SK-N-MC (cell line): ENCODE results near the gene C1orf185.

Experiments
- DNase-seq: peaks from one replicate; pipeline ENCODE4 v3.0.0-alpha.2; 2011; ENCODE audit warnings: low read depth, low spot score
- H3K27ac ChIP-seq: fragments of 200-600 bp; sonication (generic); 2 replicates; pipeline ENCODE4 v1.5.1; 2016; ENCODE audit warnings: mixed run types
- H3K36me3 ChIP-seq: fragments of 200-600 bp; sonication (generic); 2 replicates; pipeline ENCODE4 v1.6.1; 2017; ENCODE audit warnings: antibody characterized with exemption, low read length, mixed read lengths; ENCODE audit not compliant: insufficient read depth
- H3K4me3 ChIP-seq: fragments of 200-600 bp; sonication (generic); 2 replicates; pipeline ENCODE4 v1.5.1; 2016
- H3K9ac ChIP-seq: fragments of 200-600 bp; sonication (generic); 2 replicates; pipeline ENCODE4 v1.8.0; 2017; ENCODE audit warnings: mixed run types, mixed read lengths; ENCODE audit not compliant: insufficient read length
- H3K9me3 ChIP-seq: fragments of 200-600 bp; sonication (generic); 2 replicates; pipeline ENCODE4 v1.6.1; 2017; ENCODE audit warnings: low read depth, mild to moderate bottlenecking, antibody characterized with exemption, low read length, moderate library complexity, mixed read lengths
- EZH2 ChIP-seq: fragments of 200-600 bp; sonication (generic); IDR thresholded peaks from one replicate; pipeline ENCODE4 v1.6.1; 2017; ENCODE audit warnings: antibody characterized with exemption
- FOXP2 ChIP-seq: optimal IDR thresholded peaks from 2 replicates; pipeline ENCODE3; 2011; ENCODE audit warnings: mild to moderate bottlenecking, moderate library complexity; ENCODE audit not compliant: insufficient read depth; ENCODE audit errors: extremely low read length, control extremely low read depth
- POLR2AphosphoS5 ChIP-seq: IDR thresholded peaks from 2 replicates; pipeline ENCODE4 v1.6.1; 2012; ENCODE audit warnings: mild to moderate bottlenecking, low read depth, low read length, borderline replicate concordance

The C1orf185 gene

GRCh38 chr1:51189421-51190073 lies 87.5 kb downstream of the C1orf185 start:
- H3K9ac ChIP-seq: no peak overlapping the region
- peak; percentile 57 for DNase-seq
- TF ChIP-seq FOXP2 (no peak), EZH2 (no peak), POLR2AphosphoS5 (no peak)
- H3K4me3 ChIP-seq: peak overlapping the region; percentile 13; the same call in 1 of the 2 replicates
- no peak overlapping the region for H3K27ac ChIP-seq
- no peaks in the 10 kb centered on the region for H3K9me3 ChIP-seq
- no peaks in the 10 kb centered on the region for H3K36me3 ChIP-seq

GRCh38 chr1:51190961-51191360 lies 88.9 kb downstream of the C1orf185 start:
- TF ChIP-seq EZH2 (no peak), FOXP2 (no peak), POLR2AphosphoS5 (no peak)
- DNase-seq: no peak
- Histone ChIP-seq H3K27ac (no peak overlapping the region), H3K9ac (no peak overlapping the region), H3K36me3 (no peaks in the 10 kb centered on the region), H3K4me3 (no peak overlapping the region), H3K9me3 (no peaks in the 10 kb centered on the region)

- no peak overlapping the region for H3K4me3 ChIP-seq
- no peaks in the 10 kb centered on the region for H3K36me3 ChIP-seq
- H3K9ac ChIP-seq: no peak overlapping the region
- DNase-seq: peak; percentile 63
- TF ChIP-seq FOXP2 (no peak), POLR2AphosphoS5 (no peak), EZH2 (no peak)
- H3K9me3 ChIP-seq: no peaks in the 10 kb centered on the region
- H3K27ac ChIP-seq: no peak overlapping the region
Observed at GRCh38 chr1:51192213-51192843, 90.3 kb downstream of the C1orf185 start.

- H3K9me3 ChIP-seq: no peaks in the 10 kb centered on the region
- TF ChIP-seq EZH2 (no peak), POLR2AphosphoS5 (no peak), FOXP2 (no peak)
- DNase-seq: no peak
- no peaks in the 10 kb centered on the region for H3K36me3 ChIP-seq
- H3K27ac ChIP-seq: no peak overlapping the region
- no peak overlapping the region for H3K4me3 ChIP-seq
- H3K9ac ChIP-seq: no peak overlapping the region
Observed at GRCh38 chr1:51193564-51193963, 91.5 kb downstream of the C1orf185 start.
